H1 (cell line): ENCODE measurements around the gene CARM1. TPM values are rescaled to one million over a fixed set of nuclear protein-coding genes. Genes with fewer than 3 reads are reported as not detected.

Experiments used
- CTCF ChIA-PET: fragments of 300-600 bp; sonication (Branson Sonifier 250); formaldehyde crosslinking; loops from one replicate; lab custom pipeline; 2021; ENCODE audit not compliant: partially characterized antibody; lab: Charles Lee
- POLR2A ChIA-PET: fragments of 300-600 bp; sonication (Branson Sonifier 250); formaldehyde crosslinking; loops from one replicate; lab custom pipeline; 2021; ENCODE audit warnings: inconsistent platforms; ENCODE audit not compliant: partially characterized antibody; lab: Charles Lee
- DNase-seq, 2 experiments: peaks; one replicate each; pipeline versions ENCODE4 v3.0.0 to v3.0.0-alpha.2; 2010 to 2022; ENCODE audit warnings: low spot score in 2 of 2, low read depth in 1 of 2, mixed read lengths in 1 of 2
- FAIRE-seq: peaks from 2 replicates; lab custom pipeline; 2011; peaks lifted over from hg19 to GRCh38; lab: Jason Lieb, UNC
- H2AFZ ChIP-seq: 2 replicates; pipeline ENCODE4 v1.8.1; 2012; ENCODE audit warnings: low read length, inconsistent platforms
- H2AK5ac ChIP-seq: 2 replicates; pipeline ENCODE4 v1.6.1; 2013; ENCODE audit warnings: low read depth, low read length
- H2BK120ac ChIP-seq: replicated peaks from 2 replicates; pipeline ENCODE3; 2013; ENCODE audit warnings: low read depth, low read length, inconsistent platforms
- H2BK12ac ChIP-seq: 2 replicates; pipeline ENCODE4 v1.6.1; 2013; ENCODE audit warnings: low read depth, low read length
- H2BK15ac ChIP-seq: 2 replicates; pipeline ENCODE4 v1.6.1; 2013; ENCODE audit warnings: low read length
- H2BK20ac ChIP-seq: 2 replicates; pipeline ENCODE4 v1.6.1; 2013; ENCODE audit warnings: low read length
- H2BK5ac ChIP-seq: 2 replicates; pipeline ENCODE4 v1.6.1; 2013; ENCODE audit warnings: low read depth, low read length
- H3K14ac ChIP-seq: 2 replicates; pipeline ENCODE4 v1.6.1; 2013; ENCODE audit warnings: inconsistent platforms; ENCODE audit not compliant: insufficient read length
- H3K18ac ChIP-seq: 2 replicates; pipeline ENCODE4 v1.6.1; 2013; ENCODE audit warnings: low read length; ENCODE audit errors: extremely low read depth
- H3K23ac ChIP-seq: 2 replicates; pipeline ENCODE4 v1.6.1; 2013; ENCODE audit warnings: inconsistent platforms; ENCODE audit not compliant: insufficient read length
- H3K23me2 ChIP-seq: 2 replicates; pipeline ENCODE4 v1.6.1; 2013; ENCODE audit warnings: low read depth, low read length
- H3K27ac ChIP-seq: 2 replicates; pipeline ENCODE4 v1.6.1; 2011; ENCODE audit warnings: low read depth, low read length, inconsistent platforms
- H3K27me3 ChIP-seq, 4 experiments: replicated peaks in 1 of 4; 1 replicate in 1 of 4; 2 replicates in 3 of 4; pipeline versions ENCODE4 v1.6.1 to v1.8.1; 2011 to 2013; ENCODE audit warnings: low read length in 3 of 4, mild to moderate bottlenecking in 3 of 4, inconsistent platforms in 2 of 4, mixed read lengths in 2 of 4, moderate library complexity in 1 of 4; ENCODE audit not compliant: control insufficient read depth in 3 of 4, insufficient read depth in 3 of 4; ENCODE audit errors: extremely low read depth in 1 of 4
- H3K36me3 ChIP-seq, 4 experiments: 2 replicates each; pipeline versions ENCODE4 v1.6.1 to v1.8.1; 2011 to 2013; ENCODE audit warnings: mild to moderate bottlenecking in 4 of 4, low read length in 3 of 4, moderate library complexity in 2 of 4, control low read depth in 1 of 4, inconsistent platforms in 1 of 4; ENCODE audit not compliant: insufficient read depth in 4 of 4, control insufficient read depth in 2 of 4
- H3K4ac ChIP-seq: replicated peaks from 2 replicates; pipeline ENCODE3; 2013; ENCODE audit warnings: low read length, low read depth, mixed read lengths, inconsistent platforms; ENCODE audit not compliant: insufficient read length
- H3K4me1 ChIP-seq, 4 experiments: replicated peaks in 1 of 4; 1 replicate in 1 of 4; 2 replicates in 3 of 4; pipeline versions ENCODE4 v1.6.1 to v1.8.1; 2011 to 2013; ENCODE audit warnings: low read length in 3 of 4, inconsistent platforms in 2 of 4, mixed read lengths in 1 of 4; ENCODE audit not compliant: insufficient read depth in 4 of 4, control insufficient read depth in 3 of 4
- H3K4me2 ChIP-seq, 2 experiments: 2 replicates each; pipeline versions ENCODE4 v1.6.1 to v1.8.1; 2011 to 2013; ENCODE audit warnings: low read depth in 2 of 2, low read length in 2 of 2, control low read depth in 1 of 2, inconsistent platforms in 1 of 2, mild to moderate bottlenecking in 1 of 2; ENCODE audit not compliant: insufficient read depth in 1 of 2
- H3K4me3 ChIP-seq, 4 experiments: fragments of 200-600, 300-600 bp in 1 of 4; sonication (generic), shearing (Covaris generic), sonication (Bioruptor Twin) in 1 of 4; 2 replicates each; pipeline versions ENCODE4 v1.5.1 to v1.8.1; 2011 to 2016; ENCODE audit warnings: low read length in 4 of 4, low read depth in 3 of 4, control low read depth in 2 of 4, inconsistent platforms in 2 of 4, mild to moderate bottlenecking in 2 of 4, mixed read lengths in 1 of 4, moderate library complexity in 1 of 4; ENCODE audit not compliant: insufficient read depth in 2 of 4; ENCODE audit errors: extremely low read depth in 1 of 4
- H3K56ac ChIP-seq: replicated peaks from 2 replicates; pipeline ENCODE3; 2013; ENCODE audit warnings: low read depth, mild to moderate bottlenecking, mixed read lengths, low read length, inconsistent platforms; ENCODE audit not compliant: insufficient read length
- H3K79me1 ChIP-seq: 2 replicates; pipeline ENCODE4 v1.6.1; 2013; ENCODE audit warnings: low read depth, low read length, control low read depth
- H3K79me2 ChIP-seq, 2 experiments: 2 replicates each; pipeline versions ENCODE4 v1.6.1 to v1.8.1; 2012 to 2013; ENCODE audit warnings: low read length in 2 of 2, mild to moderate bottlenecking in 2 of 2, inconsistent platforms in 1 of 2; ENCODE audit not compliant: insufficient read depth in 2 of 2, control insufficient read depth in 1 of 2
- H3K9ac ChIP-seq, 4 experiments: replicated peaks in 1 of 4; 1 replicate in 1 of 4; 2 replicates in 3 of 4; pipeline versions ENCODE4 v1.6.1 to v1.8.1; 2011 to 2013; ENCODE audit warnings: low read depth in 3 of 4, low read length in 3 of 4, control low read depth in 2 of 4, mild to moderate bottlenecking in 2 of 4, moderate library complexity in 2 of 4, inconsistent platforms in 1 of 4; ENCODE audit errors: extremely low read depth in 1 of 4
- H3K9me3 ChIP-seq, 2 experiments: 2 replicates each; pipeline versions ENCODE4 v1.6.1 to v1.8.1; 2012 to 2013; ENCODE audit warnings: mild to moderate bottlenecking in 2 of 2, moderate library complexity in 2 of 2, control low read depth in 1 of 2, inconsistent platforms in 1 of 2, low read depth in 1 of 2, low read length in 1 of 2, mixed read lengths in 1 of 2; ENCODE audit not compliant: insufficient read depth in 2 of 2
- H4K20me1 ChIP-seq, 2 experiments: replicated peaks in 1 of 2; 2 replicates each; pipeline versions ENCODE3 to v1.8.1; 2011 to 2013; ENCODE audit warnings: inconsistent platforms in 2 of 2, low read length in 2 of 2, mild to moderate bottlenecking in 1 of 2; ENCODE audit not compliant: insufficient read depth in 2 of 2, control insufficient read depth in 1 of 2
- H4K5ac ChIP-seq: 2 replicates; pipeline ENCODE4 v1.6.1; 2013; ENCODE audit warnings: low read length, low read depth, mixed read lengths, inconsistent platforms; ENCODE audit not compliant: insufficient read length
- H4K8ac ChIP-seq: 2 replicates; pipeline ENCODE4 v1.8.0; 2013; ENCODE audit warnings: mild to moderate bottlenecking, moderate library complexity, low read length, inconsistent platforms; ENCODE audit not compliant: insufficient read depth; ENCODE audit errors: extremely low read depth
- H4K91ac ChIP-seq: replicated peaks from 2 replicates; pipeline ENCODE3; 2013; ENCODE audit warnings: low read length, mixed read lengths, inconsistent platforms; ENCODE audit not compliant: insufficient read length
- CBX8 ChIP-seq: fragments of 300-800, 300-1000 bp; sonication (generic); IDR thresholded peaks from 2 replicates; pipeline ENCODE4 v1.7.1; 2016; ENCODE audit warnings: low read depth, low read length, borderline replicate concordance
- GABPA ChIP-seq: IDR thresholded peaks from 2 replicates; pipeline ENCODE4 v1.6.1; 2011; ENCODE audit warnings: mild to moderate bottlenecking, low read length, moderate library complexity, borderline replicate concordance; ENCODE audit not compliant: insufficient read depth
- NANOG ChIP-seq: IDR thresholded peaks from 2 replicates; pipeline ENCODE4 v1.6.1; 2011; ENCODE audit warnings: low read length, low read depth, mild to moderate bottlenecking, inconsistent platforms; ENCODE audit not compliant: insufficient read depth, poor library complexity, severe bottlenecking
- NRF1 ChIP-seq: IDR thresholded peaks from 2 replicates; pipeline ENCODE4 v1.6.1; 2011; ENCODE audit warnings: mild to moderate bottlenecking, low read depth, low read length, improper control_type of control experiment
- WGBS, 2 experiments: shearing (Covaris generic) in 1 of 2; methylation state at CpG; one replicate each; pipeline versions ENCODE4 v1.1.6 to v1.1.7; 2013 to 2015; ENCODE audit warnings: low lambda C conversion rate in 2 of 2, mixed read lengths in 2 of 2, inconsistent platforms in 1 of 2, low coverage in 1 of 2, missing lambda C conversion rate in 1 of 2; ENCODE audit not compliant: insufficient replicate concordance in 2 of 2, insufficient coverage in 1 of 2, insufficient read length in 1 of 2; ENCODE audit errors: extremely low coverage in 1 of 2, missing lambda C conversion rate in 1 of 2; 5-methylcytosine and 5-hydroxymethylcytosine counted together
- polyA plus RNA-seq, 7 experiments: library from polyadenylated mRNA; depleted of rRNA in 3 of 7; stranded (reverse) in 5 of 7; unstranded in 2 of 7; fragments of >200 nt in 5 of 7; fragments of 200-250 nt in 2 of 7; gene quantifications; 1 replicate in 5 of 7; 2 replicates in 1 of 7; 4 replicates in 1 of 7; pipeline versions ENCODE4 v1.2.1 to v1.2.3, GENCODE V29; 2011 to 2013; ENCODE audit warnings: missing spikeins in 2 of 7, mixed read lengths in 2 of 7
- total RNA-seq: library from RNA; stranded (reverse); fragmentation: NEBNext Ultra II Directional; extraction: Animal tissue kit (Norgen Biotek cat#: 25700); gene quantifications from 2 replicates; pipeline ENCODE4 v1.2.1, GENCODE V29; 2021

The CARM1 gene
- total and polyA plus RNA-seq, 2 of the 8 experiments (the other 6 are each of a cell fraction or from before 2014, with no cell fraction given) = 134 to 164 TPM

DNA sequence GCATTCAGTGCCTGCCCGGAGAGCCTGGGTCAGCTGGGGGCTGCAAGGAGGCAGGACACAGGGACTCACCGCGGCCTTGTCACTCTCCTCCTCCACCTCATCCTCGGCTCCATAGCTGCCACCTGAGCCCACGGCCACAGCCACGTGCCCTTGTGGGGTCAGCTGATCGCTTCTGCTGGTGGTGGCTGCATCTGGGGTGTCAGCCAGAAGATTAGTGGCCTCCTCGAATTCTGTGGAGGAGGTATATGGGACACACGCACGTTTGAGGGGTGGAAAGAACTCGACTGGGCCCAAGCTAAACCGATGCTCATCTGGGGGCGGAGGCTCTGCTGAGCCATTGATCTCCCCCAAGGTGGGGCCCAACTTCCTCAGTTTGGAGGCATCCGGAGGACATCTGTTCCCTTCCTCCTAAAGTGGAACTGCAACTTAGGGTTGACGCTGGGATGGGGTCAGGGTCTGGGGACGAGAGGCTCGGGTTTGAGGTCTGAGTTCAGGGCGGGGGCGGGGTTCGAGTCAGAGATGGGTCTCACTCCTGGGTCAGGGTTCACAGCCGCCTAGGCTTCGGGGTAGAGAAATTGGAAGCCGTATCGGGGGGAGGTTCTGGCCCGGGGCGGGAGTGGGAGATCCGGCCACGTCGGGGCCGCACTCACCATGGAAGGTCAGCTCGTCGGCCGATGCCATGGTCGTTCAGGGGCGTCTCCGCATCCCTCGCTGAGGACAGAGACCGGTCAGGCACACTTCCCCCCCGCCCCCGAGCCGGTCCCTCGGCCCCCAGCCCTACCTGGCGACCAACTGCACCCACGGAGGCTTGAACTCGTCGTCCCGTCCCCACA is 56.6 kb downstream of the CARM1 start:
- DNase-seq (no peak), FAIRE-seq (no peak)
- Histone ChIP-seq H3K9me3 (no peaks in the 10 kb centered on the region), H3K4me3 (peak overlapping the region; percentile 71 to 95 (median 84)), H2BK15ac (no peak overlapping the region), H3K23ac (no peak overlapping the region), H3K56ac (no peak overlapping the region), H3K18ac (no peak overlapping the region), H3K4me1 (peaks cover 0 to 6% (median 1%) of the 10 kb centered on the region in 4 experiments; a peak in 4 of 7 replicates), H2AK5ac (no peak overlapping the region), H4K8ac (no peak overlapping the region), H3K23me2 (peaks cover 11% of the 10 kb centered on the region), H2BK120ac (no peak overlapping the region), H2BK12ac (no peak overlapping the region), H2AFZ (no peak overlapping the region), H3K4me2 (peak overlapping the region; percentile 73 to 94), H3K4ac (peak overlapping the region; percentile 21), H2BK20ac (no peak overlapping the region), H3K14ac (no peak overlapping the region), H3K27me3 (no peaks in the 10 kb centered on the region), H3K27ac (no peak overlapping the region), H2BK5ac (no peak overlapping the region), H3K79me1 (peaks cover 8% of the 10 kb centered on the region; the same call in 1 of the 2 replicates), H3K36me3 (peaks cover 0 to 15% (median 7%) of the 10 kb centered on the region in 4 experiments; a peak in 6 of 8 replicates), H3K9ac (peak overlapping the region in 2 of 4 experiments; percentile 38 to 47; a peak in 4 of 7 replicates), H4K5ac (no peak overlapping the region), H3K79me2 (peaks cover 7 to 25% of the 10 kb centered on the region in 2 experiments; a peak in 3 of 4 replicates), H4K20me1 (peaks cover 0 to 12% of the 10 kb centered on the region in 2 experiments), H4K91ac (no peak overlapping the region)
- ChIA-PET CTCF (interaction anchor here (0.5 to 1.3 kb wide), 7 partner anchors 8 to 475 kb away, joined by 3 to 5 read pairs (median 3); no protein-coding TSS in a partner anchor), POLR2A (interaction anchor here (0.7 to 1.2 kb wide), 8 partner anchors 10 to 146 kb away, joined by 3 to 7 read pairs (median 3); no protein-coding TSS in a partner anchor)
- TF ChIP-seq NRF1 (no peak), GABPA (no peak), CBX8 (no peak), NANOG (no peak)
- 35% methylated on average over 27 of the region's 47 CpGs; no CpG with 5 or more reads in 1 of the 2 experiments for WGBS, 2 experiments
